GM19099 (cell line): ENCODE measurements around the gene TPD52L2.

ENCODE experiments used
- POLR2A ChIP-seq: IDR thresholded peaks from 3 replicates; pipeline ENCODE4 v1.6.1; 2011; ENCODE audit warnings: low read depth; ENCODE audit not compliant: insufficient read length; ENCODE audit errors: extremely low read depth

The TPD52L2 gene

DNA sequence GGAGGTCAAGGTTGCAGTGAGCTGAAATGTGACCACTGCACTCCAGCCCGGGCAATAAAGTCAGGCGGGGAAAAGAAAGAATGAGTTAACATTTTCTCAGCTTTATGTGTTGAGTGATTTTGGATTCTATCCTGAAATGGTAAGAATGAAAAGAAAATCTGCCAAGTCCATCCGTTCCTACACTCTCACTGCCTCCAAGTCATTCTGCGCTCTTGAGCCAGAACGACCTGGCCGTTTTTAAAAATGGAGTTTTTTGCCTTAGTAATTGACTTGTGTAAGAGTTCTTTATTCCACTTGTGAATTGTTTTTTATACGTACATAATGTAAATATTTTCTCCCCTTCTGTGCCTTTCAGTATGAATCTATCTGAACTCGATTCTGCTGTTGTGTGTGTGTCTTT, 58.6 kb downstream of the TPD52L2 start:
- TF ChIP-seq POLR2A: no peak

DNA sequence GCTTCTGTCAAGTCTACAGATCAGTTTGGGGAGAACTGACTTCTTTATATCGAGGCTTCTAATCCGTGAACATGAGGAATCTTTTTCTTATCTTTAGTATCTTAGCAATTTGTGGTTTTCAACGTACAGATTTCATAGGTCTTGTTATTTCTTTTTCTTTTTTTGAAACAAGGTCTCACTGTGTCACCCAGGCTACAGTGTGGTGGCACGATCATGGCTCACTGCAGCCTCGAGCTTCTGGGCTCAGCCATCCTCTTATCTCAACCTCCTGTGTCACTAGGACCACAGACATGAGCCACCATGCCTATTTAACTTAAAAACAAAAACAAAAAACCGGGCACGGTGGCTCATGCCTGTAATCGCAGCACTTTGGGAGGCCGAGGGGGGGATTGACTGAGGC, 59.2 kb downstream of the TPD52L2 start:
- TF ChIP-seq POLR2A: no peak

DNA sequence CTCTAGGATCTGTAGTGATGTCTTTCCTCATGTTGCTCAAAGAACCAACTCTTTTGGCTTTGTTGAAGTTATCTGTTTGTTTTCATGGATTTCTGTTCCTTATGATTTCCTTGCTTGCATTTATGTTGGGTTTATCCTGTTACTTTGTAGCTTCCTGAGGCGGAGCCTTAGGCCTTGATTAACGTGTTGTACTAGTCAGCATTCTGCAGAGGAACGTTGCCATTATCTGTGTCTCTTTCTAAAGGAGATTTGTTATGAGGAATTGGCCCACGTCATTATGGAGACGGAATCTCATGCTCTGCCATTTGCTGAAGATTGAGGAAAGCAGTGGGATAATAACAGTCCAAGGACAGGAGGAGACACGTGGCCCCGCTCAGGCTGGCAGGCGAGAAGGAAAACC, 61.2 kb downstream of the TPD52L2 start:
- no peak for TF ChIP-seq POLR2A

DNA sequence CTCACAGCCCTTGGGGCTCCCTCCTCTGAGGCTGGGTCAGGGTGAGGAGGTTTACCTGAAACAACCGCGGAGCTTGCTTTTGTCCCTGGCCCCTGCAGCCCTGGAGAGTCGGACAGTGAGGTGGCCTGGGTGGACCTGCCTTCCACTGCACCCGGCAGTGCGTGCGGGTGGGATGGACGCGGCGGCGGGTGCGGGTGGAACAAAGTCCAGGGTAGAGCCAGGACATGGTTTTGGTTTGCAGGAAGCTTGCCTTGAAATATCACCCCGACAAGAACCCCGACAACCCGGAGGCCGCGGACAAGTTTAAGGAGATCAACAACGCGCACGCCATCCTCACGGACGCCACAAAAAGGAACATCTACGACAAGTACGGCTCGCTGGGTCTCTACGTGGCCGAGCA, 64.0 kb downstream of the TPD52L2 start:
- no peak for TF ChIP-seq POLR2A

DNA sequence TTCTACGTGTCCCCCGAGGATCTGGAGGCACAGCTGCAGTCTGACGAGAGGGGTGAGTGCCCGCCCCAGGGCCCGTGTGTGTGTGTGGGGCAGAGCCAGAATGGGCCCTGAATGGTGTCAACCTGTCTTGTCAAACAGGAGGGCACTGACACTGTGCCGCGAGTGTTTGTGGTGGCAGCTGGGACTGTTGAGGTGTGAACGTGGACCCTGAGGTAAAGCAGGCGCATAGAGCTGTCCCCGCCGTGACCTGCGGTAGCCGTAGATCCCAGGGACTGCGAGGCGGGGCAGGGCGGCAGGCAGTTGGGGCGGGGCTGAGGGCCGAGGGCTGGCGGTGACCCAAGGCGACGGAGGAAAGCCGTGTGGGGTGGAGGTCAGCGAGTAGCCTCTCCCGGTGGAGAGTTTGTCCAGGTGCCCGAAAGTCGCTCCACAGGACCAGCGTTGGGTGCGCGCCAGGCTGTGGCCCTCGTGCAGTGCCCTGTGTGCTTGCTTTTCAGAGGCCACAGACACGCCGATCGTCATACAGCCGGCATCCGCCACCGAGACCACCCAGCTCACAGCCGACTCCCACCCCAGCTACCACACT, 66.0 kb downstream of the TPD52L2 start:
- no peak for TF ChIP-seq POLR2A

DNA sequence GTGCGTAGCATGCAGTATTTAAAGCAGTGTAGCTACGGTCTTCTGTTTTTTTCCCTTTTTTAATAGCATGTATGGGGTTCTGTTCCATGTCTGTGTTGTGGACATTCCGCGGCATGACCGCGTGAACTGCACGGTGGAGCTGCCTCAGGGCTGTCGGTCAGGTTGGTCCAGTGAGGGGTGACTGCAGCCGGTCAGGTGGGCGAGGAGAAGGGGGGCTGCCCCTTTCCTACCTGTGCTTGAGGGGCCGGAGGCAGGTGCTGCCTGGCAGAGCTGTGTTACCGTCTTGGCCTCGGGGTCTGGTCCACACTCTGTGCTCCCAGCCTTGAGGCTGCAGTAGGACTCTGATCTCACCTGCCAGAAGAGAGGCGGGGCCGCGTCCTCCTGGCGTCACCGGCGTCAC, 66.7 kb downstream of the TPD52L2 start:
- TF ChIP-seq POLR2A: no peak

DNA sequence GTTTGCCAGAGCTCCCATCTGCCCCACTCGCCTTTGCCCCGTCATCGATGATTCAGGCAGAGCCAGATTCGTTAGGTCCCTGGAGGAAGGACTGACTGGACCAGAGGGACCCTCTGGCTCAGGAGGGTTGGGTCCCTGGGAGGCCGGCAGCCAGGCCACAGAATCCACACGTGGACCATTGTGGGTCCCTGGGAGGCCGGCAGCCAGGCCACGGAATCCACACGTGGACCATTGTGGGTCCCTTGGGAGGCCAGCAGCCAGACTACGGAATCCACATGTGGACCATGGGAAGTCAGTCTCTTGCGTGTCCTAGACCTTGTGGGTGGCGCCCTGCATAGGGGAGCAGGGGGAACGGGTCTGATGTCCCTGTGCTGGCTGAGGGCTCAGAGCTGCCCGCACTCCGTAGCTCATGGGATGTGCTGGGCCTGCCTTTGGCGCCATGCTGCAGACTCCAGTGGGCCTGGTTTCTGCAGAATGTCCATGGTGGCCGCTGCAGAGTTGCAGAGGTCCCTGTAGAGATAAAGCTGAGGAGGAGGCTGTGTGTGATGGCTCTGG, 67.6 kb downstream of the TPD52L2 start:
- no peak for TF ChIP-seq POLR2A

DNA sequence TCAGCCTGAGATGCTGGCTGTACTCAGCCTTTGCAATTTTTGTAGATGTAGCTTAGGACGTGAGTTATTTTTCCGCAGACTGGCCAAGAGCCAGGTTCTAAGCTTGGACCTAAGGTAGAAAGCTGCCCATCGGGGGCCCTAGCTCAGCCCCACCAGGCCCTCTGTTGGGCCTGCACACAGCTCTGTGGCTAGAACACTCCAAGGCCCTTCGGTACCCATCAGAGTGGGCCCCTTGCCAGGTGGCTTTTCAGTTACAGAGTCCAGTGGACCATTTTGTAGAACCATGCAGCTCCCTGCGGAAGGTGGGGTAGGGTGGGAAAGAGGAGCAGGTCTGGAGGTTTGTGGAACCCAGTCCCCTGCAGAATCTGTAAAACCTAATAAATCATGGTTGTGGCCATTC, 68.6 kb downstream of the TPD52L2 start:
- TF ChIP-seq POLR2A: no peak

DNA sequence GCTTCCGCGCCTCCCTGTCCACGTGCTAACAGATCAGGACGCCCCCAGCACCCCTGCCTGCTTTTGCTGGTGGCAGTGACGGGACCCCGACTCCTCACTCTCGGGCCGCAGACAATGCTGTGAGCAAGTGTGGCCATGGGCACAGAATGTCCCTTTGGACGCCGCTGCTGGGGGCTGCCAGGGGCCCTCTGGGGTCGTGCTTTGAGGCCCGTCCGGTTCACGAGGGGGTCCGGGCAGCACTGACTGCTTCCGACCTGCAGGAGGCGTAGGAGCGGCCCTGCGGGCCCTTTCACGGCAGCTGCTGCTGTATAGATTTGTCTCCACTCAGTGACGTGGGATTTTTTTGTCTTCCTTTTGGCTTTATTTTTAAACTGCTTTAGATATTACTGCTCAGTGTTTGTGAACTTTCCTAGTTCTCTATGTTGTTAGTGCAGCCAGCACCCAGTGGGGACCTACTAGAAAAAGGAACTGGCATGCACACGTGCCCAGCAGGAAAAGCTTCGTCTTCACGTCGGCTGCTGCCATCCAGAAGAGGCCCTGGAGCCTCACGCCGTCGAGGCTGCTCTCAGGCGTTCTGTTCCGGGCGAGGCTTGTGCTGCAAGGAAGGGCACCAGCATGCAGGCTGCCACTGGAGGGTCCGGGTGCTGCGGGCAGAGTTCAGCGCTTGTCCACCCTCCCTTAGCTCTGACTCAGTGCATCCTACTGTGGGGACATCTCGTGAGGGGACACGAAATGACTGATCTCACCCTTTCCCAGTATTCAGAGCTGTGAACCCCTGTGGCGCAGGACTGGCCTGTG, 69.4 kb downstream of the TPD52L2 start:
- TF ChIP-seq POLR2A: no peak

DNA sequence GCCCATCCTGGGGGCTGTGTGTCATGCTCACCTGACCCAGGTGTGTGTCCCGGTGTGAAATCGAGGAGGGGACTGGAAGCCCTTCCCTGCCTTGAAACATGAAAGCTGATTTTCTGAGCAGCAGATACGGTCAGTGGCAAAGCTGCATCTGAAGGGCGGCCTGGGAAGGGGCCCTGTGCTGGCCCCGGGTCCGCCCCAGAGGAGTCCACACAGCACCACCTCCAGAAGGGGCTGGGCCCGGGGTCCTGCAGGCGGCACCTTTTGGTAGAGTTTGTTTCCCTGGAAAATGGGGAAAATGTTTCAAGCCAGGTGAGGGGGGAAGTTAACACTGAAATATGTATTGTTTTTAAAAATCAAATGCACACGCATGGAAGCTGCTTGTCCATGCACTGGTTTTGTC, 70.4 kb downstream of the TPD52L2 start:
- no peak for TF ChIP-seq POLR2A

DNA sequence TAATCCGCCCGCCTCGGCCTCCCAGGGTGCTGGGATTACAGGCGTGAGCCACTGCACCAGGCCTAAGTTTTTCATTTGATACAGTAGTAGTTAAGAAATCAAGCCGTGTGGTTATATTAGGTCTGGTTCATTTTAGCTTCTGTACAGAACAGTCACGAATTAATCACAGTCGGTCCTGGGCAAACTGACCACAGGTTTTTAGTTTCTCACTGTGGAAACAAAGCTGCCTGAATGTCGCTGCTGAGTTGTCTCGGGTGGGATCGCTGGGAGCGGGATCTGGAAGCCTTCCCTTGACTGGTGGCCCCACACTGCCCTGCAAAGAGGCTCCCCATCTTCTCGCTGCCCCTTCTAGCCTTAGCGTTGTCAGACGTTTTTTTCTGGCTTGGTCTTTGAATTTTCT, 72.5 kb downstream of the TPD52L2 start:
- no peak for TF ChIP-seq POLR2A

DNA sequence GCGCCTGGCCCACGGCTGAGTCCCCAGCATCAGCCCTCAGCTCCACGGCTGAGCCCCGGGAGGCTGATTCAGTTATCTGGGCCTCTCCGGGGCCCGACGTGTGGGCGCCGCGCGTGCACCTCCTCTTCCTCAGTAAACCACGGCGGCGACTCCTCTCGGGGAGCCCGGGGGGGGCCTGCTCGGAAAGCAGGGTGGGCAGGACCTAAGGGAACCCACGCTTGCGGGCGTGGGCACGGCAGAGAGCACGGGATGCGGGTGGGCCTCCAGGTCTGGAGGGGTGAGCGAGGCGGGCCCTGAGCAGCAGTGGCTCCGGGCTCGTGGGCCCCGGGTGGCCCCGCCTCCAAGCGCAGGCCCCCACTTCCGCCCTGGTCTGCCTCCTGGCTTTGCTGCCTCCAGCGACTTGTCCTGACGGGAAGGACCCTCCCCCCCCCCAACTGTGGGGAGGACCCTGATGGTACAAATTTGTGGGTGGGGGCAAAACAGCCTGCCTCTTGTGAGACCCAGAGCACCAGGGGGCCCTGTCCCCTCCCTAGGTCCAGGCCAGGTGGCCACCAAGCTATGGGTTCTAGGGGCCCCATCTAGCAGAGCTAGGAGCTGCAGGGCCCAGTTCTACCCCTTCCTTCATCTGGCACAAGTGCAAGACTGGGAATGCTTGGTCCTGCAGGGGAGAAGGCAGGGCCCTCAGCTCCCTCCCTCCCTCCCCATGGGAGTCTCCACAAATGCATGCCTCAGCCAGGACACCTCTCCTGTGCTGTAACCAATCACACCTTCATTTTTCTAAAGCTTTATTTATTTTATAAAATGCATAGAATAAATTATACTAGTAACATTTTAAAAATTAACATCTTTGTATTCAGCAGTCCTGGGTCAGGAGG, 74.2 kb downstream of the TPD52L2 start:
- no peak for TF ChIP-seq POLR2A

DNA sequence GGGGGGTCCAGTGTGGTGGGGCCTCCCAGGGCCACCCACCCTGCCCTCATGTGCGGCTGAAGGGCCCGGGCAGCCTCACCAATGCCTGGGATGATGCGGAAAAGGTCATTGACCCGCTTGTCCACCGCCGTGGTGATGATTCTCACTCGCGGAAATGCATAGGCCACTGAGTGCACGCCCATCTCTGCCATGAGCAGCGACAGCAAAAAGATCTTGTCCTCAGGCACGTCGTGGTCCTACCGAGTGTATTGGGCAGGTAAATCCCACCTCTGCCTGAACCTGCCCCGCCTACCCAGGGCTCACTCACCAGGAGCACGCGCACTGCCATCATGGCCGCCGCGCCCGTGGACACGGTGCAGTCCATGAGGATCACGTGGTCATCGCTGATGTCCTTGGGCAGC, 75.0 kb downstream of the TPD52L2 start:
- no peak for TF ChIP-seq POLR2A

DNA sequence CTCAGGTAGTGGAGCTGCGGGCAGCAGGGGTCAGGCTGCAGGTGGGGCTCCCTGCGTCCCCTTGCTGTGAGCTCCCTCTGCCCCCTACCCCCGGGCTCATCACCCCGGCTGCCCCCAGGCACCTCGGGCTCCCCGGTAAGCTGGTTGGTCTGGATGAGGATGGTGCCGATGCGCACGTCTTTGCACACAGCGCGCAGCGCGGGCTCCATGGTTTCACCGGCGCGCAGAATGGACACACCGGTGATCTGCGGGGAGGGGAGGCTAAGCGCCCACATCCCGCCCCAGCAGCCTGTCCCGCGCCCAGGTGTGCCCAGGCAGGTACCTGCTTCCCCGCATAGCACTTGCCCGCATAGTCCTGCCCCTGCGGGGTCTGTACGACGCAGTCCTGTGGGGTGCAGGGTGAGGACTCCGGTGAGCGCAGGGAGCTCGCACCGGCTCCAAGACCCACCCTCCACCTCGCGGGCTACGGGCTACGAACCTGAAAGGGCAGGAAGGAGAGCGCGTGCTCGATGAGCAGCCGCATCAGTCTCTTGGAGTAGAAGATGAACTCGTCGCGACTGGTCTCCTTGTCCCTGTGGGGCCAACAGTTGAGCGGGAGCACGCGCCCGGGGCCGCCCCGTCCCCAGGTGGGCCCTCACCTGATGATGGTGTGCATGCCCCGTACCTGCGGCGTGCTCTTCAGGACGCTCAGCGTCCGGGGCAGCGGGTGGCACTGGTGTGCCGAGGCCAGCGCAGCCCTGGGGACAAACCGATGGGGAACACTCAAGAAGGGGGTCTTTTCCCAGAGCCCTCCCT, 75.6 kb downstream of the TPD52L2 start:
- no peak for TF ChIP-seq POLR2A
